HG02840 (cell line): Measurements from ENCODE around the gene NRP1.
"Not testable (repeated sequence)": the region's sequence is repeated elsewhere in the genome, so short reads cannot be mapped to it uniquely, and the experiment has no call there.

Experiments used
- ATAC-seq: cut with Tn5 transposase; IDR thresholded peaks from one replicate; pipeline ENCODE4 v1.9.1; 2021; ENCODE audit warnings: mild to moderate bottlenecking, moderate library complexity, moderate number of reproducible peaks; ENCODE audit not compliant: unreplicated experiment, low FRiP score

The NRP1 gene

GRCh38 chr10:33138686-33139085, 195.8 kb downstream of the NRP1 start:
- not testable (repeated sequence) for ATAC-seq

- ATAC-seq = no peak
Measured at GRCh38 chr10:33137356-33138005, 197.0 kb downstream of the NRP1 start.

GRCh38 chr10:33136781-33137180, 197.7 kb downstream of the NRP1 start:
- ATAC-seq = no peak

- ATAC-seq = no peak
Measured at GRCh38 chr10:33136271-33136670, 198.2 kb downstream of the NRP1 start.

- no peak for ATAC-seq
Measured at GRCh38 chr10:33134011-33134751, 200.3 kb downstream of the NRP1 start.

- ATAC-seq = no peak
Measured at GRCh38 chr10:33133557-33133956, 200.9 kb downstream of the NRP1 start.

- ATAC-seq = no peak
Measured at GRCh38 chr10:33132626-33133025, 201.8 kb downstream of the NRP1 start.

- ATAC-seq = no peak
Measured at GRCh38 chr10:33129996-33130386, 204.5 kb downstream of the NRP1 start.

GRCh38 chr10:33129141-33129995, 205.1 kb downstream of the NRP1 start:
- no peak for ATAC-seq

- no peak for ATAC-seq
Measured at GRCh38 chr10:33127622-33128021, 206.8 kb downstream of the NRP1 start.
